WTC11 (cell line): ENCODE data around the gene INO80. TPM values are rescaled to one million over a fixed set of nuclear protein-coding genes. Genes with fewer than 3 reads are reported as not detected.

Experiments used
- ATAC-seq: fragments of 200-7000 bp; cut with Tn5 transposase; 2 replicates; pipeline ENCODE4 v1.10.0; 2021; ENCODE audit warnings: mild to moderate bottlenecking, moderate library complexity
- CTCF ChIA-PET: fragments of 300-600 bp; sonication (Branson Sonifier 250); formaldehyde crosslinking; loops from one replicate; lab custom pipeline; 2021; ENCODE audit warnings: antibody characterized with exemption; lab: Charles Lee
- POLR2A ChIA-PET: fragments of 350-600 bp; sonication (Branson Sonifier 250); formaldehyde crosslinking; loops from one replicate; lab custom pipeline; 2021; ENCODE audit warnings: antibody characterized with exemption; lab: Charles Lee
- DNase-seq: peaks from one replicate; pipeline ENCODE4 v3.0.0; 2021; ENCODE audit warnings: low spot score
- H3K27ac Mint-ChIP-seq: 2 replicates; pipeline ENCODE4 v1.8.0; 2021; ENCODE audit warnings: mixed read lengths
- H3K27me3 Mint-ChIP-seq: 2 replicates; pipeline ENCODE4 v1.8.0; 2021; ENCODE audit warnings: low read depth, mild to moderate bottlenecking, moderate library complexity, mixed read lengths
- H3K36me3 Mint-ChIP-seq: 2 replicates; pipeline ENCODE4 v1.8.0; 2021; ENCODE audit warnings: mixed read lengths
- H3K4me1 Mint-ChIP-seq: 2 replicates; pipeline ENCODE4 v1.8.0; 2022; ENCODE audit warnings: mixed read lengths
- H3K4me3 Mint-ChIP-seq: 2 replicates; pipeline ENCODE4 v1.8.0; 2021; ENCODE audit warnings: mild to moderate bottlenecking, moderate library complexity, mixed read lengths
- H3K9me3 Mint-ChIP-seq: 2 replicates; pipeline ENCODE4 v1.8.0; 2021; ENCODE audit warnings: mixed read lengths
- ETV6 ChIP-seq: sonication (generic); formaldehyde crosslinking; IDR thresholded peaks from 2 replicates; pipeline ENCODE4 v1.8.1; 2022; ENCODE audit warnings: mild to moderate bottlenecking, missing genetic modification reagents
- NR1H2 ChIP-seq: sonication (generic); formaldehyde crosslinking; IDR thresholded peaks from 2 replicates; pipeline ENCODE4 v1.9.0; 2021; ENCODE audit warnings: mild to moderate bottlenecking, moderate library complexity, missing genetic modification reagents
- SMAD3 ChIP-seq: sonication (generic); formaldehyde crosslinking; IDR thresholded peaks from 2 replicates; pipeline ENCODE4 v1.8.0; 2022; ENCODE audit warnings: missing genetic modification reagents, mild to moderate bottlenecking, borderline replicate concordance
- TCF7 ChIP-seq: sonication (generic); formaldehyde crosslinking; IDR thresholded peaks from 2 replicates; pipeline ENCODE4 v1.8.0; 2022; ENCODE audit warnings: mild to moderate bottlenecking, low read depth, missing genetic modification reagents, moderate library complexity
- ZNF219 ChIP-seq: sonication (generic); formaldehyde crosslinking; IDR thresholded peaks from 2 replicates; pipeline ENCODE4 v1.8.0; 2023; ENCODE audit warnings: missing genetic modification reagents, mild to moderate bottlenecking, borderline replicate concordance
- total RNA-seq: library from RNA; stranded (reverse); gene quantifications from 3 replicates; pipeline ENCODE4 v1.2.3, GENCODE V29; 2021
- TF ChIP-seq, protein P1 (sequence below): fragments of 250-450 bp; sonication (Bioruptor Pico); conservative IDR thresholded peaks from 2 replicates; pipeline ENCODE4 v1.9.0; 2021; ENCODE audit warnings: mild to moderate bottlenecking
- TF ChIP-seq, protein P2 (sequence below): sonication (generic); formaldehyde crosslinking; IDR thresholded peaks from 2 replicates; pipeline ENCODE4 v1.8.1; 2022; ENCODE audit warnings: low read depth, missing genetic modification reagents, borderline replicate concordance

INO80 gene
- total RNA-seq, 1 experiment from 2014 or later = 20.6 TPM

DNA sequence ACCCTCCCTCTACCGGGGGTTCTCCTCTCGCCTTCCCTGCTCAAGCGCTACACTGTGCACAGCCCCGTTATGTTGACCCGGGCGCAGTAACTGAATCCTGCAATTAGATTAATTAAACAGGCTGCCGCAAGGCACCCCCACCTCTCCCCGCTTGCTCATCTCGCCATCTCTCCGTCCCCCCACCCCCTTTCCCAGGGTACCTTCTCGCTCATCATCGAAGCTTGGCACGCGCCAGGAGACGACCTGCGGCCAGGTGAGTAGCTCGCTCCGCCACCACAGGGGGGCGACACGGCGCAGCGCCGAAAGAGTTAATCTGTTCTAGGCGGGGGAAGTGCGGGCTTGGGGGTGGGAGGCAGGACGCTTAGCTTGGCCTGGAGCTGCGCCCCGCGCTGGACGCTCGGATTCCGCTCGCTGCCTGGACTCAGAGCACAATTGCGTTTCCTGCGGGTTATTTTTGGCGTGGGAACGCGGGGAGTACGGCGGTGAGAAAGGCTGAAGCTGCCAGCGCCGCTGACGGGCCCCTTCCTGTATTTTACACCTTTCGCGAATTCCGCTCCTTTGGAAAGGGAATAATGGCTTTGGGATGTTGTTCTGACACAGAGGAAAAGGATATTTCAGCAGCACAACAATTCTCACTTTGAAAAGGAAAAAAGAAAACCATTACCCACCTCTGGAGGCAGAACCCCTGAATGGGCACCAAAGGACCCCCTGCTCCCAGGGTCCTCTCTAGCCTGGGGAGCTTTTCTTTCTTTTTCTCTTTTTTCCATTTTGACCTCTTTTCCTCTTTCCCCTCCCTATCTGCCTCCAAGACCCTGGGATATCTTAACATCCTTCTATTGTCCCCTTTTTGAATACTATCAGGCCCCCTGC lies 185.4 kb downstream of the INO80 start (continued):
- TF ChIP-seq, protein P1, sequence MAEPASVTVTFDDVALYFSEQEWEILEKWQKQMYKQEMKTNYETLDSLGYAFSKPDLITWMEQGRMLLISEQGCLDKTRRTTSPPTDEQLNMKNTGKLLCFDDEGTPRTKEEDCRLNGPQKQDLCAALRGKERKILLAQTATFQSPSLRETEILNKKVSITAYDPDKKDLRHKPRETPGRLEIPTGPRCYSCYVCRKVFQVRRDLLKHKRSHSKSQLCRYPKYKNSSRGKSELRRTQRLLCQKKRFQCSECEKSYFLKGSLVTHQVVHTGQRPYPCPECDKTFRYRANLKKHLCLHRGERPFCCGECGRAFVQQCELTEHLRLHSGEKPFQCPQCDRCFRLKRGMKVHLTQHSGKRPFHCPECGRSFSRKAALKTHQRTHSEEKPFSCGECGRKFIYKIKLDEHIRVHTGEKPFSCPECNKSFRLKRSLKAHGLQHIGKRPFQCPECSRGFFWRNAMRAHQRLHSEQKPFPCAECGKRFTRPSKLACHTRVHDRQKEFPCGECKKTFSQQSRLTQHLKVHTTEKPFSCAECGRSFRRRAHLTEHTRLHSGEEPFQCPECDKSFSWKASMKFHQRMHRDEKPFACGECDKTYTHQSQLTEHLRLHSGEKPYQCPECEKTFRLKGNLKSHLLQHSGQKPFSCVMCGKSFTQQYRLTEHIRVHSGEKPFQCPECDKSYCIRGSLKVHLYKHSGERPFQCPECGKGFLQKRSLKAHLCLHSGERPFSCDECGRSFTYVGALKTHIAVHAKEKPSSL (CRISPR knock-in tag) = no peak
- peak; percentile 52; the same call in 1 of the 2 replicates for TF ChIP-seq ETV6 (CRISPR knock-in tag)
- no peak for TF ChIP-seq SMAD3 (CRISPR knock-in tag)
- no peak for TF ChIP-seq ZNF219 (CRISPR knock-in tag)

- CTCF ChIA-PET = interaction anchor here (0.6 to 10.6 kb wide), 41 partner anchors 8 to 577 kb away, joined by 3 to 203 read pairs (median 5); partner anchors contain the start of genes CHAC1, CHP1, NUSAP1 and OIP5
- H3K9me3 Mint-ChIP-seq = no peaks in the 10 kb centered on the region
- TF ChIP-seq TCF7 (CRISPR knock-in tag) = no peak
- no peak for TF ChIP-seq ZNF219 (CRISPR knock-in tag)
- TF ChIP-seq, protein P2, sequence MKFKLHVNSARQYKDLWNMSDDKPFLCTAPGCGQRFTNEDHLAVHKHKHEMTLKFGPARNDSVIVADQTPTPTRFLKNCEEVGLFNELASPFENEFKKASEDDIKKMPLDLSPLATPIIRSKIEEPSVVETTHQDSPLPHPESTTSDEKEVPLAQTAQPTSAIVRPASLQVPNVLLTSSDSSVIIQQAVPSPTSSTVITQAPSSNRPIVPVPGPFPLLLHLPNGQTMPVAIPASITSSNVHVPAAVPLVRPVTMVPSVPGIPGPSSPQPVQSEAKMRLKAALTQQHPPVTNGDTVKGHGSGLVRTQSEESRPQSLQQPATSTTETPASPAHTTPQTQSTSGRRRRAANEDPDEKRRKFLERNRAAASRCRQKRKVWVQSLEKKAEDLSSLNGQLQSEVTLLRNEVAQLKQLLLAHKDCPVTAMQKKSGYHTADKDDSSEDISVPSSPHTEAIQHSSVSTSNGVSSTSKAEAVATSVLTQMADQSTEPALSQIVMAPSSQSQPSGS (CRISPR knock-in tag) = no peak
- TF ChIP-seq NR1H2 (CRISPR knock-in tag) = no peak
- TF ChIP-seq, all 79 proteins: peak for 0
- Mint-ChIP-seq H3K4me1 (peaks cover 30% of the 10 kb centered on the region), H3K4me3 (peak overlapping the region; percentile 80), H3K27ac (no peak overlapping the region), H3K36me3 (no peaks in the 10 kb centered on the region), H3K27me3 (peaks cover 91% of the 10 kb centered on the region)
- DNase-seq = peak; percentile 63
- ATAC-seq = no peak
- POLR2A ChIA-PET = interaction anchor here (1.0 to 8.7 kb wide), 7 partner anchors 12 to 30 kb away, joined by 3 to 73 read pairs (median 8); partner anchors contain the start of gene CHAC1
These were observed 186.2 kb downstream of the INO80 start for GRCh38 chr15:40929660-40930429.

Other genes with a start within 250 kb of the INO80 start
- 5.0 to 5.4 TPM (median 5.1 TPM) in 3 replicates for gene RHOV, start 242.0 kb downstream of the INO80 start, total RNA-seq
- gene VPS18, start 221.8 kb downstream of the INO80 start, total RNA-seq = 22.0 to 27.3 TPM (median 24.1 TPM) in 3 replicates
- 0.94 to 1.6 TPM (median 1.1 TPM) in 3 replicates for gene DLL4, start 186.9 kb downstream of the INO80 start, total RNA-seq
- 17.2 to 31.0 TPM (median 17.7 TPM) in 3 replicates for gene CHAC1, start 162.8 kb downstream of the INO80 start, total RNA-seq
- 0.26 to 0.44 TPM (median 0.37 TPM) in 3 replicates for gene EXD1, start 114.5 kb upstream of the INO80 start, total RNA-seq
- gene CHP1, start 115.0 kb upstream of the INO80 start, total RNA-seq = 76.5 to 91.7 TPM (median 91.2 TPM) in 3 replicates
- gene OIP5, start 216.3 kb upstream of the INO80 start, total RNA-seq = 28.9 to 33.7 TPM (median 30.4 TPM) in 3 replicates
- gene NUSAP1, start 216.6 kb upstream of the INO80 start, total RNA-seq = 129 to 138 TPM (median 135 TPM) in 3 replicates